ENCODE data around the gene ARFGAP1.

DNA sequence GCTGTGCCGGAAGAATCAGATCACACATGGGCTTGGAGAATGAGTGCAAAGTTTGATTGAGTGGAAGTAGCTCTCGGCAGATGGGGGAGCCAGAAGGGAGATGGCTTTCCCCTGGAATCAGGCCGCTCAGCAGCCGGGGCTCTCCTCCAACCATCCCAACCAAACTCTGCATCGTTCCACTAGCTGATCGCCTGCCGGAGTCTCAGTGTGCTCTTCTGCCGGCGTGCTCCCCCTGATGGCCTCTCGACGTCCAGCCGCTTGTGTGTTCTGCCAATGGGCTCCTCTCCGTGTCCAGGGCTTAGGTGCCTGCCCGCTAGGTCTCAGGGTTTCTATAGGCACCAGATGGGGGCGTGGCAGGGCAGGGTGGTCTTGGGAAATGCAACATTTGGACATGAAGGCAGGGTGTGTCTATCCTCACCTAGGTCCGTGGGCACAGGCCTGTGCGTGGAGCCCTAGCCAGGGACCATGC lies 41.8 kb upstream of the ARFGAP1 start:
- TF ChIP-seq CHD1 (IDR thresholded peaks at IDR 0.05; ENCODE audit: low read depth, low read length), result no peak
- TF ChIP-seq, protein P1, sequence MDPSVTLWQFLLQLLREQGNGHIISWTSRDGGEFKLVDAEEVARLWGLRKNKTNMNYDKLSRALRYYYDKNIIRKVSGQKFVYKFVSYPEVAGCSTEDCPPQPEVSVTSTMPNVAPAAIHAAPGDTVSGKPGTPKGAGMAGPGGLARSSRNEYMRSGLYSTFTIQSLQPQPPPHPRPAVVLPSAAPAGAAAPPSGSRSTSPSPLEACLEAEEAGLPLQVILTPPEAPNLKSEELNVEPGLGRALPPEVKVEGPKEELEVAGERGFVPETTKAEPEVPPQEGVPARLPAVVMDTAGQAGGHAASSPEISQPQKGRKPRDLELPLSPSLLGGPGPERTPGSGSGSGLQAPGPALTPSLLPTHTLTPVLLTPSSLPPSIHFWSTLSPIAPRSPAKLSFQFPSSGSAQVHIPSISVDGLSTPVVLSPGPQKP (IDR thresholded peaks at IDR 0.05; ENCODE audit: borderline replicate concordance, low read depth, low read length), result no peak
